ENCODE data around the gene RANBP3L. TPM values are rescaled to one million over a fixed set of nuclear protein-coding genes. Genes with fewer than 3 reads are reported as not detected.

The RANBP3L gene
- total and polyA plus RNA-seq, 9 of the 15 experiments (the other 6 are each of a cell fraction or from before 2014, with no cell fraction given) = 0.01 to 0.06 TPM; not detected in 7

- TF ChIP-seq MGA (IDR thresholded peaks at IDR 0.05) = no peak
- TF ChIP-seq HMGXB4 (CRISPR knock-in tag; IDR thresholded peaks at IDR 0.05) = no peak
- TF ChIP-seq ZNF316 (IDR thresholded peaks at IDR 0.05) = peak; percentile 82
- TF ChIP-seq MAFK (IDR thresholded peaks at IDR 0.05; ENCODE audit: low read length) = peak; percentile 48
- TF ChIP-seq ZNF830 (CRISPR knock-in tag; IDR thresholded peaks at IDR 0.05) = no peak
- peak; percentile 73 for TF ChIP-seq C11orf30 (IDR thresholded peaks at IDR 0.05; ENCODE audit: low read depth)
- TF ChIP-seq ZFP36 (IDR thresholded peaks at IDR 0.05; ENCODE audit: low read depth, low read length, partially characterized antibody) = no peak
- TF ChIP-seq TARDBP (IDR thresholded peaks at IDR 0.05) = no peak
- TF ChIP-seq MAFF (IDR thresholded peaks at IDR 0.05; ENCODE audit: low read length) = peak; percentile 54; the same call in 1 of the 2 replicates
Measured at GRCh38 chr5:36297653-36298052, 4.0 kb downstream of the RANBP3L start (continued).

Measured in K562 (cell line).